Measurements from ENCODE around the gene NABP1. TPM values are rescaled to one million over a fixed set of nuclear protein-coding genes. Genes with fewer than 3 reads are reported as not detected.

Gene NABP1
- total RNA-seq, 1 donor from 2014 or later: 18.5 TPM

- H3K4me1 Mint-ChIP-seq (ENCODE audit: low read depth): peaks cover 57% of the 10 kb centered on the region
- peak overlapping the region; percentile 100 for H3K27ac Mint-ChIP-seq (ENCODE audit: unreplicated experiment)
- peak; percentile 90 for DNase-seq (ENCODE audit: low spot score)
- H3K4me3 Mint-ChIP-seq (ENCODE audit: unreplicated experiment): peak overlapping the region; percentile 99
- no peaks in the 10 kb centered on the region for H3K27me3 Mint-ChIP-seq (ENCODE audit: low read depth)
- TF ChIP-seq CTCF (IDR thresholded peaks at IDR 0.05): no peak
- H3K36me3 Mint-ChIP-seq (ENCODE audit: low read depth): peaks cover 5% of the 10 kb centered on the region
- H3K9me3 Mint-ChIP-seq (ENCODE audit: low read depth): no peaks in the 10 kb centered on the region
Measured at GRCh38 chr2:191678437-191679100, 633 bp downstream of the NABP1 start.

- peak overlapping the region; percentile 99 for H3K4me3 Mint-ChIP-seq (ENCODE audit: unreplicated experiment)
- TF ChIP-seq CTCF (IDR thresholded peaks at IDR 0.05): no peak
- peaks cover 57% of the 10 kb centered on the region for H3K4me1 Mint-ChIP-seq (ENCODE audit: low read depth)
- H3K36me3 Mint-ChIP-seq (ENCODE audit: low read depth): peaks cover 8% of the 10 kb centered on the region
- no peaks in the 10 kb centered on the region for H3K9me3 Mint-ChIP-seq (ENCODE audit: low read depth)
- H3K27ac Mint-ChIP-seq (ENCODE audit: unreplicated experiment): peak overlapping the region; percentile 57
- DNase-seq (ENCODE audit: low spot score): no peak
- H3K27me3 Mint-ChIP-seq (ENCODE audit: low read depth): no peaks in the 10 kb centered on the region
Measured at GRCh38 chr2:191679818-191680600, 2.1 kb downstream of the NABP1 start.

GRCh38 chr2:191680639-191681038 is 2.7 kb downstream of the NABP1 start:
- DNase-seq (ENCODE audit: low spot score): no peak
- no peaks in the 10 kb centered on the region for H3K9me3 Mint-ChIP-seq (ENCODE audit: low read depth)
- H3K36me3 Mint-ChIP-seq (ENCODE audit: low read depth): peaks cover 11% of the 10 kb centered on the region
- no peak for TF ChIP-seq CTCF (IDR thresholded peaks at IDR 0.05)
- no peak overlapping the region for H3K27ac Mint-ChIP-seq (ENCODE audit: unreplicated experiment)
- H3K4me1 Mint-ChIP-seq (ENCODE audit: low read depth): peaks cover 56% of the 10 kb centered on the region
- H3K4me3 Mint-ChIP-seq (ENCODE audit: unreplicated experiment): peak overlapping the region; percentile 31
- no peaks in the 10 kb centered on the region for H3K27me3 Mint-ChIP-seq (ENCODE audit: low read depth)

- TF ChIP-seq CTCF (IDR thresholded peaks at IDR 0.05): no peak
- H3K4me3 Mint-ChIP-seq (ENCODE audit: unreplicated experiment): no peak overlapping the region
- H3K36me3 Mint-ChIP-seq (ENCODE audit: low read depth): peaks cover 16% of the 10 kb centered on the region
- no peak for DNase-seq (ENCODE audit: low spot score)
- H3K27me3 Mint-ChIP-seq (ENCODE audit: low read depth): no peaks in the 10 kb centered on the region
- H3K27ac Mint-ChIP-seq (ENCODE audit: unreplicated experiment): no peak overlapping the region
- H3K4me1 Mint-ChIP-seq (ENCODE audit: low read depth): peaks cover 48% of the 10 kb centered on the region
- no peaks in the 10 kb centered on the region for H3K9me3 Mint-ChIP-seq (ENCODE audit: low read depth)
Measured at GRCh38 chr2:191682126-191682525, 4.2 kb downstream of the NABP1 start.

GRCh38 chr2:191686066-191686465 is 8.1 kb downstream of the NABP1 start:
- Mint-ChIP-seq H3K4me3 (ENCODE audit: unreplicated experiment) (no peak overlapping the region), H3K27ac (ENCODE audit: unreplicated experiment) (no peak overlapping the region), H3K27me3 (ENCODE audit: low read depth) (no peaks in the 10 kb centered on the region), H3K4me1 (ENCODE audit: low read depth) (peaks cover 44% of the 10 kb centered on the region), H3K9me3 (ENCODE audit: low read depth) (no peaks in the 10 kb centered on the region), H3K36me3 (ENCODE audit: low read depth) (peaks cover 16% of the 10 kb centered on the region)
- no peak for DNase-seq (ENCODE audit: low spot score)
- no peak for TF ChIP-seq CTCF (IDR thresholded peaks at IDR 0.05)
